Fibroblast of villous mesenchyme (primary cell): ENCODE data around the gene C5orf47. TPM values are rescaled to one million over a fixed set of nuclear protein-coding genes. Genes with fewer than 3 reads are reported as not detected.

Source experiments
- DNase-seq: peaks from one replicate; pipeline ENCODE4 v3.0.0-alpha.2; 2010; ENCODE audit warnings: low read depth
- H3K4me3 ChIP-seq: 2 replicates; pipeline ENCODE4 v1.5.1; 2011; ENCODE audit warnings: low read depth, mild to moderate bottlenecking, low read length
- total RNA-seq: library from RNA; depleted of rRNA; stranded (reverse); fragments of >200 nt; gene quantifications from 2 replicates; pipeline ENCODE4 v1.2.3, GENCODE V29; 2012
- TF ChIP-seq, protein P1 (sequence below): IDR thresholded peaks from 2 replicates; pipeline ENCODE4 v1.5.1; 2012; ENCODE audit warnings: low read depth, mild to moderate bottlenecking, low read length; ENCODE audit not compliant: insufficient read depth

Gene C5orf47
- total RNA-seq, 1 donor, result not detected

DNA sequence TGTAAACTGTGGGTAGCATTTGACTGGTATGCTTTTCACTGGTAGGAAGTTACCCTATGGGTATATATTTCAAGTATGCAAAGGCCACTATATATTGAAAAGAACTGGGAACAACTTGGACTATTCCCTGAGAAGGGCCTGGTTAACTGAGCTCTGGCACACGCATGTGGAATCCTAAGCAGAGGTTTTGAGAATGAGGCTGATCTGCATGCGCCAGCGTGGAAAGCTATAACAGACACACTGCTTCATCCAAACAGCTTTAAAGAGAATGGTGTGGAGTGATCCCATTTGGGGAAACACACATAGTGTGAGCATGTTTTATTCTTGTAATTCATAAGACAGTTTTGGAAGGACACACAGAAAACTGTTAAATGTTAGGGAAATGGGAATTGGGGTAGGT, 64.9 kb downstream of the C5orf47 start:
- no peak for DNase-seq
- TF ChIP-seq, protein P1, sequence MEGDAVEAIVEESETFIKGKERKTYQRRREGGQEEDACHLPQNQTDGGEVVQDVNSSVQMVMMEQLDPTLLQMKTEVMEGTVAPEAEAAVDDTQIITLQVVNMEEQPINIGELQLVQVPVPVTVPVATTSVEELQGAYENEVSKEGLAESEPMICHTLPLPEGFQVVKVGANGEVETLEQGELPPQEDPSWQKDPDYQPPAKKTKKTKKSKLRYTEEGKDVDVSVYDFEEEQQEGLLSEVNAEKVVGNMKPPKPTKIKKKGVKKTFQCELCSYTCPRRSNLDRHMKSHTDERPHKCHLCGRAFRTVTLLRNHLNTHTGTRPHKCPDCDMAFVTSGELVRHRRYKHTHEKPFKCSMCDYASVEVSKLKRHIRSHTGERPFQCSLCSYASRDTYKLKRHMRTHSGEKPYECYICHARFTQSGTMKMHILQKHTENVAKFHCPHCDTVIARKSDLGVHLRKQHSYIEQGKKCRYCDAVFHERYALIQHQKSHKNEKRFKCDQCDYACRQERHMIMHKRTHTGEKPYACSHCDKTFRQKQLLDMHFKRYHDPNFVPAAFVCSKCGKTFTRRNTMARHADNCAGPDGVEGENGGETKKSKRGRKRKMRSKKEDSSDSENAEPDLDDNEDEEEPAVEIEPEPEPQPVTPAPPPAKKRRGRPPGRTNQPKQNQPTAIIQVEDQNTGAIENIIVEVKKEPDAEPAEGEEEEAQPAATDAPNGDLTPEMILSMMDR, result no peak
- no peak overlapping the region for H3K4me3 ChIP-seq

Other genes starting within 250 kb of the C5orf47 start
- gene CPEB4, start 100.8 kb upstream of the C5orf47 start, total RNA-seq, result 33.8 and 38.4 TPM in 2 replicates
- gene NSG2, start 56.5 kb downstream of the C5orf47 start, total RNA-seq, result under 0.01 TPM in 1 of 2 replicates, not detected in the other